HCT116 (cell line): ENCODE data around the gene RIBC2. TPM values are rescaled to one million over a fixed set of nuclear protein-coding genes. Genes with fewer than 3 reads are reported as not detected.

ENCODE experiments used
- ATAC-seq: fragments of 200-7000 bp; cut with Tn5 transposase; 2 replicates; pipeline ENCODE4 v1.9.1; 2020; ENCODE audit warnings: mild to moderate bottlenecking, moderate library complexity
- BruUV-seq: library from RNA; stranded (reverse); fragments of 400-500 nt; replicated peaks from 2 replicates; lab custom pipeline; 2021; lab: Mats Ljungman, UMichigan
- CTCF ChIA-PET: fragments of 300-600 bp; sonication (Branson Sonifier 250); formaldehyde crosslinking; loops from one replicate; lab custom pipeline; 2021; ENCODE audit warnings: antibody characterized with exemption; lab: Charles Lee
- POLR2A ChIA-PET: fragments of 300-600, 350-600 bp; sonication (Branson Sonifier 250); formaldehyde crosslinking; loops from one replicate; lab custom pipeline; 2021; ENCODE audit warnings: antibody characterized with exemption; lab: Charles Lee
- RAD21 ChIA-PET, 2 experiments: fragments of 300-600 bp; sonication (Branson Sonifier 250); formaldehyde crosslinking; loops; one replicate each; lab custom pipeline; 2023; ENCODE audit warnings: low total read pairs in 2 of 2; ENCODE audit not compliant: uncharacterized antibody in 2 of 2, unreplicated experiment in 2 of 2, low non-redundant PET in 1 of 2; lab: Charles Lee
- DNase-seq: peaks from one replicate; pipeline ENCODE4 v3.0.0-alpha.2; 2010; ENCODE audit warnings: low read depth, low spot score
- H2AFZ ChIP-seq: fragments of 200-600 bp; shearing (Covaris generic), sonication (generic); 2 replicates; pipeline ENCODE4 v1.6.1; 2017; ENCODE audit warnings: low read depth, mixed run types, mixed read lengths, antibody characterized with exemption, low read length; ENCODE audit not compliant: poor library complexity, severe bottlenecking
- H3K27ac ChIP-seq: 2 replicates; pipeline ENCODE4 v1.5.1; 2012; ENCODE audit warnings: low read depth, low read length
- H3K27me3 ChIP-seq: fragments of 200-600 bp; sonication (generic); 2 replicates; pipeline ENCODE4 v1.6.1; 2016; ENCODE audit warnings: mixed run types, low read length, mixed read lengths; ENCODE audit not compliant: insufficient read depth
- H3K36me3 ChIP-seq, 2 experiments: fragments of 200-500 bp in 1 of 2; fragments of 200-600 bp in 1 of 2; sonication (Bioruptor generic) in 1 of 2; sonication (generic) in 1 of 2; 2 replicates each; pipeline versions ENCODE4 v1.5.1 to v1.6.1; 2014 to 2016; ENCODE audit warnings: low read length in 2 of 2, inconsistent platforms in 1 of 2, mixed read lengths in 1 of 2, mixed run types in 1 of 2; ENCODE audit not compliant: insufficient read depth in 2 of 2, control insufficient read depth in 1 of 2
- H3K4me1 ChIP-seq, 2 experiments: fragments of 200-600 bp in 1 of 2; sonication (generic) in 1 of 2; 2 replicates each; pipeline versions ENCODE4 v1.5.1 to v1.6.1; 2012 to 2017; ENCODE audit warnings: low read length in 2 of 2, inconsistent platforms in 1 of 2, mild to moderate bottlenecking in 1 of 2, mixed read lengths in 1 of 2, mixed run types in 1 of 2, moderate library complexity in 1 of 2; ENCODE audit not compliant: insufficient read depth in 2 of 2, control insufficient read depth in 1 of 2
- H3K4me2 ChIP-seq: fragments of 200-600 bp; sonication (generic); 2 replicates; pipeline ENCODE4 v1.6.1; 2017; ENCODE audit warnings: mixed run types, low read length, mixed read lengths
- H3K4me3 ChIP-seq, 2 experiments: fragments of 200-600 bp in 1 of 2; sonication (generic) in 1 of 2; replicated peaks in 1 of 2; 2 replicates each; pipeline ENCODE4 v1.5.1; 2011 to 2016; ENCODE audit warnings: low read length in 2 of 2, control low read depth in 1 of 2, low read depth in 1 of 2, mild to moderate bottlenecking in 1 of 2, mixed read lengths in 1 of 2, mixed run types in 1 of 2
- H3K79me2 ChIP-seq: fragments of 200-600 bp; sonication (generic); 2 replicates; pipeline ENCODE4 v1.6.1; 2017; ENCODE audit warnings: mild to moderate bottlenecking, mixed run types, low read length, moderate library complexity, mixed read lengths; ENCODE audit not compliant: insufficient read depth
- H3K9ac ChIP-seq: fragments of 200-600 bp; sonication (generic); 2 replicates; pipeline ENCODE4 v1.6.1; 2016; ENCODE audit warnings: low read length, mixed read lengths
- H3K9me2 ChIP-seq: fragments of 200-600 bp; sonication (generic), shearing (Covaris generic); 2 replicates; pipeline ENCODE4 v1.6.1; 2017; ENCODE audit warnings: mixed run types, mild to moderate bottlenecking, moderate library complexity; ENCODE audit not compliant: insufficient read depth
- H3K9me3 ChIP-seq, 2 experiments: fragments of 200-500 bp in 1 of 2; fragments of 200-600 bp in 1 of 2; sonication (Bioruptor generic) in 1 of 2; sonication (generic) in 1 of 2; 2 replicates each; pipeline ENCODE4 v1.6.1; 2014 to 2017; ENCODE audit warnings: low read length in 2 of 2, mixed read lengths in 2 of 2, inconsistent platforms in 1 of 2, low read depth in 1 of 2, mild to moderate bottlenecking in 1 of 2, mixed run types in 1 of 2, moderate library complexity in 1 of 2; ENCODE audit not compliant: control insufficient read depth in 1 of 2, insufficient read depth in 1 of 2
- H4K20me1 ChIP-seq: fragments of 200-600 bp; sonication (generic), shearing (Covaris generic); 2 replicates; pipeline ENCODE4 v1.6.1; 2017; ENCODE audit warnings: mixed run types, mild to moderate bottlenecking, moderate library complexity; ENCODE audit not compliant: insufficient read depth
- CBX3 ChIP-seq: IDR thresholded peaks from 2 replicates; pipeline ENCODE4 v1.6.1; 2012; ENCODE audit warnings: low read depth
- CTCF ChIP-seq, 3 experiments: fragments of 200-600 bp in 1 of 3; sonication (generic) in 1 of 3; IDR thresholded peaks in 2 of 3; conservative IDR thresholded peaks in 1 of 3; 2 replicates each; pipeline ENCODE4 v1.5.1; 2012 to 2017; ENCODE audit warnings: low read depth in 2 of 3, low read length in 2 of 3, antibody characterized with exemption in 1 of 3, borderline replicate concordance in 1 of 3, control low read depth in 1 of 3, mild to moderate bottlenecking in 1 of 3, mixed read lengths in 1 of 3, mixed run types in 1 of 3, moderate library complexity in 1 of 3; ENCODE audit not compliant: insufficient read depth in 1 of 3
- EZH2 ChIP-seq: fragments of 200-600 bp; sonication (generic); IDR thresholded peaks from 2 replicates; pipeline ENCODE4 v1.6.1; 2017; ENCODE audit warnings: antibody characterized with exemption, mixed run types
- JUND ChIP-seq: IDR thresholded peaks from 2 replicates; pipeline ENCODE4 v1.6.1; 2012
- RAD21 ChIP-seq: IDR thresholded peaks from 2 replicates; pipeline ENCODE4 v1.6.1; 2012; ENCODE audit warnings: low read depth, mild to moderate bottlenecking
- SIN3A ChIP-seq: IDR thresholded peaks from 2 replicates; pipeline ENCODE4 v1.6.1; 2012; ENCODE audit warnings: low read depth
- SRF ChIP-seq: IDR thresholded peaks from 2 replicates; pipeline ENCODE4 v1.6.1; 2012; ENCODE audit warnings: low read depth
- TCF7L2 ChIP-seq: IDR thresholded peaks from 2 replicates; pipeline ENCODE4 v1.7.0; 2011; ENCODE audit warnings: borderline replicate concordance, inconsistent platforms; ENCODE audit not compliant: insufficient read depth, insufficient read length; ENCODE audit errors: extremely low read depth
- ZFX ChIP-seq: fragments of 450-650 bp; IDR thresholded peaks from 2 replicates; pipeline ENCODE4 v1.6.1; 2017
- intact Hi-C: fragments of 100-400 bp; cut with micrococcal nuclease; formaldehyde crosslinking; loops from 2 replicates; pipeline ENCODE4 v1.10.0; 2022
- total RNA-seq: library from RNA; stranded (reverse); gene quantifications from one replicate; pipeline ENCODE4 v1.2.1, GENCODE V29; 2021; ENCODE audit not compliant: unreplicated experiment
- TF ChIP-seq, protein P1 (sequence below): IDR thresholded peaks from 2 replicates; pipeline ENCODE4 v1.6.1; 2012; ENCODE audit warnings: low read depth

RIBC2 gene
- total RNA-seq, 1 experiment from 2014 or later: 8.3 TPM

DNA sequence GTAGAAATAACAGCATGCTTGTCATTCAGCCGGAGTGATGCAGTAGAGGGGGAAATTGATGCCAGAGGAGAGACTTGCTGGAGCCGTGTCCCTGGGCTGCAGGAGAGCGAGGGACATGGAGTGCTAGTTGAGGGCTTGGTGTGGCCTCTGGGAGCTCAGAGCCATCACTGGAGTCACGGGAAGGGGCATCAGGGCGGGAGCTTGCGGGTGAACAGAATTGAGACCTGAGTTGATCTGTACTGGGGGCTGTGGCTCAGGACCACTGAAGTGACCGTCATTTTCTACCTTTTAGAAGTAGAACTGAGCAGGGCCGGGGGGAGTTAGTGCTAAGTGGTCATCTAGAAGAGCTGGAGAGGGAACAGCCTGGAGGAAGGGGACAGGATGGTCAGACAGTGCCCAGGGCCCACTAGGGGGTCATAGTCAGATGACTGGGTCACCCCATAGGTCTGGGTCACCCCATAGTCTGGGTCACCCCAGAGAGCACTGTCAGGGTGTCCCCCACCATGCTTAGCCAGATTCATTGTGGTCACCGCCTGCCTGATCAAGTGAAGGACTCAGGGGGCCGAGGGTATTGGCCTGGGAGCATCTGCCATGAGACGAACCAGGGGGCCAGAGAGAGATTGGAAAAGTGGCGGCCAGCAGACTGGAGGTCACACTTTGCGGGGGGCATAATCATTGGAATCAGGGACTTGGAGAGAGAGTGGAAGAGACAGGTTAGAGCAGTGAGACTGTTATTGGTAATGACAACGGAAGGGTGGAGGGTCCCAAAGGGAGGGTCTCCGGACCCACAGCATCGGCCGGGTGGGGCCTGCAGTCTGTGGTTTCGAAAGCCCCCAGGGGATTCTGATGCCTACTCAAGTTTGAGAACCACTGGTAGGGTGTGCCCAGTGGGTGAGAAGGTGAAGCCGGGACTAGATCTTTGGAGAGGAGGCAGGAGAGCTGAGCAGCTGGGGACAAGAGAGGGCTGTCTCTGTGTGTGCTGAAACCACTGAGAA, 15.2 kb downstream of the RIBC2 start:
- BruUV-seq: no TSS peak
- no peak overlapping the region for H3K4me3 ChIP-seq
- H3K9me2 ChIP-seq: no peaks in the 10 kb centered on the region
- RAD21 ChIA-PET: no interaction called here
- intact Hi-C loops: no loop called here
- H3K9me3 ChIP-seq: no peaks in the 10 kb centered on the region
- CTCF ChIA-PET: no interaction called here
- H3K79me2 ChIP-seq: no peaks in the 10 kb centered on the region
- H3K27me3 ChIP-seq: no peaks in the 10 kb centered on the region
- H3K9ac ChIP-seq: no peak overlapping the region
- DNase-seq (no peak), ATAC-seq (no peak)
- TF ChIP-seq CTCF (IDR thresholded peaks at IDR 0.05 in 2 of 3, conservative IDR thresholded peaks at IDR 0.05 in 1 of 3; ENCODE audit: borderline replicate concordance in 1 of 3, insufficient read depth in 1 of 3, low read depth in 2 of 3, low read length in 2 of 3) (no peak), TCF7L2 (no peak), EZH2 (no peak), SIN3A (no peak), ZFX (no peak), SRF (no peak), CBX3 (no peak), RAD21 (no peak), JUND (no peak)
- TF ChIP-seq, protein P1, sequence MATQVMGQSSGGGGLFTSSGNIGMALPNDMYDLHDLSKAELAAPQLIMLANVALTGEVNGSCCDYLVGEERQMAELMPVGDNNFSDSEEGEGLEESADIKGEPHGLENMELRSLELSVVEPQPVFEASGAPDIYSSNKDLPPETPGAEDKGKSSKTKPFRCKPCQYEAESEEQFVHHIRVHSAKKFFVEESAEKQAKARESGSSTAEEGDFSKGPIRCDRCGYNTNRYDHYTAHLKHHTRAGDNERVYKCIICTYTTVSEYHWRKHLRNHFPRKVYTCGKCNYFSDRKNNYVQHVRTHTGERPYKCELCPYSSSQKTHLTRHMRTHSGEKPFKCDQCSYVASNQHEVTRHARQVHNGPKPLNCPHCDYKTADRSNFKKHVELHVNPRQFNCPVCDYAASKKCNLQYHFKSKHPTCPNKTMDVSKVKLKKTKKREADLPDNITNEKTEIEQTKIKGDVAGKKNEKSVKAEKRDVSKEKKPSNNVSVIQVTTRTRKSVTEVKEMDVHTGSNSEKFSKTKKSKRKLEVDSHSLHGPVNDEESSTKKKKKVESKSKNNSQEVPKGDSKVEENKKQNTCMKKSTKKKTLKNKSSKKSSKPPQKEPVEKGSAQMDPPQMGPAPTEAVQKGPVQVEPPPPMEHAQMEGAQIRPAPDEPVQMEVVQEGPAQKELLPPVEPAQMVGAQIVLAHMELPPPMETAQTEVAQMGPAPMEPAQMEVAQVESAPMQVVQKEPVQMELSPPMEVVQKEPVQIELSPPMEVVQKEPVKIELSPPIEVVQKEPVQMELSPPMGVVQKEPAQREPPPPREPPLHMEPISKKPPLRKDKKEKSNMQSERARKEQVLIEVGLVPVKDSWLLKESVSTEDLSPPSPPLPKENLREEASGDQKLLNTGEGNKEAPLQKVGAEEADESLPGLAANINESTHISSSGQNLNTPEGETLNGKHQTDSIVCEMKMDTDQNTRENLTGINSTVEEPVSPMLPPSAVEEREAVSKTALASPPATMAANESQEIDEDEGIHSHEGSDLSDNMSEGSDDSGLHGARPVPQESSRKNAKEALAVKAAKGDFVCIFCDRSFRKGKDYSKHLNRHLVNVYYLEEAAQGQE: no peak
- H3K4me2 ChIP-seq: no peak overlapping the region
- POLR2A ChIA-PET: no interaction called here
- 0 out of 4 replicates have a peak, but pooled peaks cover 0 to 2% of the 10 kb centered on the region in 2 experiments for H3K36me3 ChIP-seq
- H2AFZ ChIP-seq: no peak overlapping the region
- no peaks in the 10 kb centered on the region for H4K20me1 ChIP-seq
- no peak overlapping the region for H3K27ac ChIP-seq
- no peaks in the 10 kb centered on the region for H3K4me1 ChIP-seq
